GM12878 (cell line): ENCODE measurements around the gene AFTPH. TPM values are rescaled to one million over a fixed set of nuclear protein-coding genes. Genes with fewer than 3 reads are reported as not detected.
A peak's percentile ranks its signal among the peaks of the same experiment; 100 is the strongest.

Source experiments
- CHD1 ChIP-seq: IDR thresholded peaks from 2 replicates; pipeline ENCODE4 v1.6.1; 2012; ENCODE audit warnings: low read depth, low read length, improper control_type of control experiment
- CTCF ChIP-seq, 3 experiments: IDR thresholded peaks in 2 of 3; conservative IDR thresholded peaks in 1 of 3; 2 replicates each; pipeline ENCODE4 v1.5.1; 2011; ENCODE audit warnings: low read depth in 3 of 3, low read length in 3 of 3, mild to moderate bottlenecking in 3 of 3, control low read depth in 2 of 3, moderate library complexity in 2 of 3, inconsistent platforms in 1 of 3, mixed read lengths in 1 of 3; ENCODE audit not compliant: control insufficient read depth in 2 of 3, insufficient read depth in 1 of 3; ENCODE audit errors: extremely low read depth in 1 of 3
- E4F1 ChIP-seq: fragments of 450-650 bp; IDR thresholded peaks from 2 replicates; pipeline ENCODE4 v1.6.1; 2018; ENCODE audit warnings: borderline replicate concordance, mild to moderate bottlenecking; ENCODE audit not compliant: partially characterized antibody
- ELK1 ChIP-seq: IDR thresholded peaks from 2 replicates; pipeline ENCODE4 v1.6.1; 2012; ENCODE audit warnings: low read depth, low read length, improper control_type of control experiment
- ETV6 ChIP-seq, 2 experiments: fragments of 450-650 bp in 1 of 2; IDR thresholded peaks in 1 of 2; conservative IDR thresholded peaks in 1 of 2; 2 replicates each; pipeline ENCODE4 v1.6.1; 2014; ENCODE audit warnings: antibody characterized with exemption in 1 of 2, borderline replicate concordance in 1 of 2, low read depth in 1 of 2, mild to moderate bottlenecking in 1 of 2, moderate library complexity in 1 of 2
- FOS ChIP-seq: IDR thresholded peaks from 3 replicates; pipeline ENCODE4 v1.6.1; 2011; ENCODE audit warnings: borderline replicate concordance; ENCODE audit not compliant: insufficient read length; ENCODE audit errors: extremely low read depth
- IRF3 ChIP-seq: fragments of 450-650 bp; IDR thresholded peaks from 2 replicates; pipeline ENCODE4 v1.6.1; 2014; ENCODE audit warnings: mild to moderate bottlenecking
- LARP7 ChIP-seq: fragments of 450-650 bp; IDR thresholded peaks from 2 replicates; pipeline ENCODE4 v1.6.1; 2017; ENCODE audit warnings: mild to moderate bottlenecking
- MLLT1 ChIP-seq: fragments of 450-650 bp; IDR thresholded peaks from 2 replicates; pipeline ENCODE4 v1.6.1; 2016; ENCODE audit warnings: mild to moderate bottlenecking
- NRF1 ChIP-seq: conservative IDR thresholded peaks from 2 replicates; pipeline ENCODE4 v1.6.1; 2011; ENCODE audit warnings: mild to moderate bottlenecking, low read depth, low read length, improper control_type of control experiment
- PAX8 ChIP-seq: fragments of 450-650 bp; IDR thresholded peaks from 2 replicates; pipeline ENCODE4 v1.6.1; 2017; ENCODE audit warnings: mild to moderate bottlenecking, moderate library complexity
- PKNOX1 ChIP-seq: fragments of 450-650 bp; IDR thresholded peaks from 2 replicates; pipeline ENCODE4 v1.6.1; 2016; ENCODE audit warnings: mild to moderate bottlenecking
- POLR2A ChIP-seq: IDR thresholded peaks from 2 replicates; pipeline ENCODE4 v1.6.1; 2011; ENCODE audit warnings: low read depth, mild to moderate bottlenecking, low read length
- RB1 ChIP-seq: fragments of 450-650 bp; formaldehyde crosslinking; IDR thresholded peaks from 2 replicates; pipeline ENCODE4 v1.6.1; 2017; ENCODE audit warnings: mild to moderate bottlenecking, borderline replicate concordance
- SP1 ChIP-seq: IDR thresholded peaks from one replicate; pipeline ENCODE4 v1.6.1; 2011; ENCODE audit warnings: low read depth, low read length
- STAT3 ChIP-seq: IDR thresholded peaks from 2 replicates; pipeline ENCODE4 v1.6.1; 2011; ENCODE audit warnings: low read depth, low read length, improper control_type of control experiment
- TARDBP ChIP-seq: IDR thresholded peaks from 2 replicates; pipeline ENCODE4 v1.6.1; 2016; ENCODE audit warnings: borderline replicate concordance
- YY1 ChIP-seq: IDR thresholded peaks from 2 replicates; pipeline ENCODE4 v1.6.1; 2011; ENCODE audit warnings: low read depth, mild to moderate bottlenecking, low read length
- ZBED1 ChIP-seq: IDR thresholded peaks from 2 replicates; pipeline ENCODE4 v1.6.1; 2016; ENCODE audit warnings: borderline replicate concordance
- ZNF622 ChIP-seq: fragments of 450-650 bp; IDR thresholded peaks from 2 replicates; pipeline ENCODE4 v1.6.1; 2017; ENCODE audit warnings: mild to moderate bottlenecking, inconsistent platforms
- polyA plus RNA-seq, 11 experiments: library from polyadenylated mRNA; depleted of rRNA in 4 of 11; unstranded in 6 of 11; stranded (reverse) in 5 of 11; fragments of >200 nt; fragmentation: Nextera tagmentation in 4 of 11; fragmentation: Illumina TruSeq in 1 of 11; extraction: Ambion mirVana in 4 of 11; extraction: Trizol in 1 of 11; gene quantifications; 1 replicate in 1 of 11; 2 replicates in 10 of 11; pipeline versions ENCODE4 v1.2.1 to v1.2.3, GENCODE V29; 2011 to 2016; ENCODE audit warnings: inconsistent platforms in 2 of 11, missing spikeins in 2 of 11, low read depth in 1 of 11
- total RNA-seq, 4 experiments: library from RNA; depleted of rRNA in 3 of 4; stranded (reverse); fragments of >200 nt in 3 of 4; fragmentation: Illumina TruSeq in 1 of 4; extraction: Trizol in 1 of 4; gene quantifications; 2 replicates each; pipeline versions ENCODE4 v1.2.1 to v1.2.3, GENCODE V29; 2013 to 2021

AFTPH gene
- total and polyA plus RNA-seq, 10 of the 15 experiments (the other 5 are each of a cell fraction or from before 2014, with no cell fraction given): 25.6 to 77.3 (median 39.5) TPM

- TF ChIP-seq PKNOX1: no peak
- no peak for TF ChIP-seq FOS
- TF ChIP-seq ETV6 (conservative IDR thresholded peaks at IDR 0.05 in 1 of 2, IDR thresholded peaks at IDR 0.05 in 1 of 2; ENCODE audit: borderline replicate concordance in 1 of 2, low read depth in 1 of 2): no peak
- TF ChIP-seq ELK1: no peak
- no peak for TF ChIP-seq E4F1
- no peak for TF ChIP-seq TARDBP
- TF ChIP-seq RB1: no peak
- 0 out of 2 replicates have a peak, but pooled peaks have one; percentile 6 for TF ChIP-seq MLLT1
- no peak for TF ChIP-seq CHD1
- no peak for TF ChIP-seq IRF3
- TF ChIP-seq ZBED1: no peak
- no peak for TF ChIP-seq STAT3
- no peak for TF ChIP-seq ZNF622
- TF ChIP-seq NRF1: no peak
- TF ChIP-seq YY1: no peak
- TF ChIP-seq PAX8: 0 out of 2 replicates have a peak, but pooled peaks have one; percentile 28
- TF ChIP-seq SP1: no peak
- no peak for TF ChIP-seq POLR2A
- no peak for TF ChIP-seq CTCF (IDR thresholded peaks at IDR 0.05 in 2 of 3, conservative IDR thresholded peaks at IDR 0.05 in 1 of 3; ENCODE audit: control insufficient read depth in 2 of 3, extremely low read depth in 1 of 3, insufficient read depth in 1 of 3, low read depth in 3 of 3, low read length in 3 of 3)
- no peak for TF ChIP-seq LARP7
Observed at GRCh38 chr2:64582774-64583340, 58.7 kb downstream of the AFTPH start (continued).
